ENCODE data around the gene WWC2. TPM values are rescaled to one million over a fixed set of nuclear protein-coding genes. Genes with fewer than 3 reads are reported as not detected.

WWC2 gene
- total and polyA plus RNA-seq, 2 experiments from 2014 or later: 50.5 to 74.2 TPM

- Mint-ChIP-seq H3K36me3 (ENCODE audit: low read depth) (no peaks in the 10 kb centered on the region), H3K27me3 (ENCODE audit: insufficient read depth, low read depth, poor library complexity) (peaks cover 2% of the 10 kb centered on the region), H3K4me1 (peaks cover 42% of the 10 kb centered on the region), H3K27ac (peak overlapping the region; percentile 36; the same call in 1 of the 2 replicates), H3K4me3 (no peak overlapping the region), H3K9me3 (no peaks in the 10 kb centered on the region)
- Histone ChIP-seq H4K20me1 (replicated peaks; ENCODE audit: insufficient read depth) (peaks cover 55% of the 10 kb centered on the region), H3K4me3 (no peak overlapping the region), H3K27me3 (ENCODE audit: insufficient read depth) (no peaks in the 10 kb centered on the region), H3K79me2 (replicated peaks; ENCODE audit: insufficient read depth) (peaks cover 100% of the 10 kb centered on the region), H3K4me1 (ENCODE audit: insufficient read depth) (peaks cover 28% of the 10 kb centered on the region), H2AFZ (no peak overlapping the region), H3F3A (replicated peaks; ENCODE audit: low read depth) (no peaks in the 10 kb centered on the region), H3K4me2 (no peak overlapping the region), H3K36me3 (ENCODE audit: insufficient read depth) (no peaks in the 10 kb centered on the region), H3K9me2 (ENCODE audit: insufficient read depth) (no peaks in the 10 kb centered on the region), H3K27ac (ENCODE audit: low read depth) (no peak overlapping the region)
- no peak for DNase-seq (ENCODE audit: low spot score)
- TF ChIP-seq ZNF114 (CRISPR knock-in tag; IDR thresholded peaks at IDR 0.05): no peak
- TF ChIP-seq NANOG (IDR thresholded peaks at IDR 0.05; ENCODE audit: borderline replicate concordance): no peak
- no peak for TF ChIP-seq EZH2phosphoT487 (IDR thresholded peaks at IDR 0.05; ENCODE audit: unreplicated experiment)
- TF ChIP-seq ETS1 (IDR thresholded peaks at IDR 0.05): no peak
- no peak for TF ChIP-seq JUNB (IDR thresholded peaks at IDR 0.05; ENCODE audit: unreplicated experiment)
- TF ChIP-seq ZNF331 (CRISPR knock-in tag; IDR thresholded peaks at IDR 0.05; ENCODE audit: low read depth): no peak
- no peak for TF ChIP-seq POLR2AphosphoS5 (IDR thresholded peaks at IDR 0.05; ENCODE audit: low read depth)
- TF ChIP-seq CREB1 (CRISPR knock-in tag; IDR thresholded peaks at IDR 0.05; ENCODE audit: low read depth): no peak
- no peak for TF ChIP-seq REST (IDR thresholded peaks at IDR 0.05; ENCODE audit: unreplicated experiment)
- TF ChIP-seq EZH2 (IDR thresholded peaks at IDR 0.05; ENCODE audit: low read depth, unreplicated experiment): no peak
- no peak for TF ChIP-seq ZNF462 (CRISPR knock-in tag; IDR thresholded peaks at IDR 0.05)
- TF ChIP-seq STAT1 (IDR thresholded peaks at IDR 0.05; ENCODE audit: unreplicated experiment): no peak
- no peak for TF ChIP-seq CTCF (conservative IDR thresholded peaks at IDR 0.05; ENCODE audit: low read depth in 2 of 2)
- ATAC-seq: no peak
Observed at GRCh38 chr4:183146478-183146877, 47.4 kb downstream of the WWC2 start.
